Peyer's patch (tissue), 4 donors: Measurements from ENCODE around the gene ECE2. TPM values are rescaled to one million over a fixed set of nuclear protein-coding genes. Genes with fewer than 3 reads are reported as not detected.
A peak's percentile ranks its signal among the peaks of the same experiment; 100 is the strongest.
"Not testable (repeated sequence)": the region's sequence is repeated elsewhere in the genome, so short reads cannot be mapped to it uniquely, and the experiment has no call there.

Source experiments
- DNase-seq, 3 donors: peaks; one replicate each; pipeline ENCODE4 v3.0.0-alpha.2; 2017 to 2019
- H3K27ac ChIP-seq, 4 donors: fragments of 200-600 bp; sonication (generic); one replicate each; pipeline ENCODE4 v1.5.1; 2016 to 2019
- H3K27me3 ChIP-seq, 2 donors: fragments of 200-600 bp; sonication (generic); one replicate each; pipeline ENCODE4 v1.5.1; 2019
- H3K36me3 ChIP-seq, 3 donors: fragments of 200-600 bp; sonication (generic); one replicate each; pipeline ENCODE4 v1.5.1; 2016 to 2019
- H3K4me1 ChIP-seq, 4 donors: fragments of 200-600 bp; sonication (generic); one replicate each; pipeline ENCODE4 v1.5.1; 2016 to 2019
- H3K4me3 ChIP-seq, 4 donors: fragments of 200-600 bp; sonication (generic); 1 replicate in 3 of 4; 2 replicates in 1 of 4; pipeline ENCODE4 v1.5.1; 2016 to 2019; ENCODE audit warnings: mild to moderate bottlenecking in 1 of 4
- H3K9me3 ChIP-seq, 4 donors: fragments of 200-600 bp; sonication (generic); one replicate each; pipeline ENCODE4 v1.5.1; 2016 to 2019; ENCODE audit warnings: mild to moderate bottlenecking in 1 of 4
- CTCF ChIP-seq, 6 experiments: fragments of 450-650 bp in 4 of 6; fragments of 200-600 bp in 2 of 6; sonication (generic) in 1 of 6; IDR thresholded peaks; one replicate each; pipeline ENCODE4 v1.5.1; 2017 to 2019; ENCODE audit warnings: antibody characterized with exemption in 6 of 6, mild to moderate bottlenecking in 3 of 6, moderate library complexity in 1 of 6
- POLR2A ChIP-seq, 2 donors: fragments of 450-650 bp; IDR thresholded peaks; one replicate each; pipeline ENCODE4 v1.5.1; 2017; ENCODE audit warnings: antibody characterized with exemption in 2 of 2, mild to moderate bottlenecking in 2 of 2, moderate library complexity in 2 of 2
- total RNA-seq, 4 donors: library from RNA; depleted of rRNA; stranded (reverse); fragments of >200 nt; gene quantifications; one replicate each; pipeline ENCODE4 v1.1.0, GENCODE V29; 2016

ECE2 gene
- total RNA-seq, 4 donors from 2014 or later, result not detected

- H3K4me1 ChIP-seq, result peaks cover 0 to 30% (median 14%) of the 10 kb centered on the region in 4 donors
- H3K36me3 ChIP-seq, result no peaks in the 10 kb centered on the region
- no peak overlapping the region for H3K27ac ChIP-seq
- H3K4me3 ChIP-seq, result peak overlapping the region; percentile 30 to 59 (median 56)
- TF ChIP-seq POLR2A (IDR thresholded peaks at IDR 0.05), result no peak
- no peak for TF ChIP-seq CTCF (IDR thresholded peaks at IDR 0.05)
- H3K9me3 ChIP-seq, result no peaks in the 10 kb centered on the region
- peaks cover 3 to 36% of the 10 kb centered on the region in 2 donors for H3K27me3 ChIP-seq
- no peak for DNase-seq
Measured at GRCh38 chr3:184261854-184262763, 13.7 kb upstream of the ECE2 start.

- TF ChIP-seq CTCF (IDR thresholded peaks at IDR 0.05), result no peak
- TF ChIP-seq POLR2A (IDR thresholded peaks at IDR 0.05), result no peak
- peaks cover 3 to 36% of the 10 kb centered on the region in 2 donors for H3K27me3 ChIP-seq
- no peaks in the 10 kb centered on the region for H3K9me3 ChIP-seq
- H3K36me3 ChIP-seq, result no peaks in the 10 kb centered on the region
- DNase-seq, result no peak
- no peak overlapping the region for H3K4me3 ChIP-seq
- peaks cover 0 to 30% (median 14%) of the 10 kb centered on the region in 4 donors for H3K4me1 ChIP-seq
- no peak overlapping the region for H3K27ac ChIP-seq
Measured at GRCh38 chr3:184262764-184263179, 13.1 kb upstream of the ECE2 start.

GRCh38 chr3:184267249-184267648 is 8.6 kb upstream of the ECE2 start:
- H3K27me3 ChIP-seq, result peaks cover 0 to 11% of the 10 kb centered on the region in 2 donors
- H3K27ac ChIP-seq, H3K4me1 ChIP-seq, H3K4me3 ChIP-seq, DNase-seq, H3K36me3 ChIP-seq, H3K9me3 ChIP-seq: not testable (repeated sequence)

GRCh38 chr3:184272269-184272668 is 3.6 kb upstream of the ECE2 start:
- Histone ChIP-seq H3K27ac (no peak overlapping the region), H3K9me3 (no peaks in the 10 kb centered on the region), H3K4me3 (no peak overlapping the region), H3K36me3 (no peaks in the 10 kb centered on the region), H3K27me3 (peaks cover 0 to 14% of the 10 kb centered on the region in 2 donors), H3K4me1 (no peaks in the 10 kb centered on the region)
- no peak for DNase-seq
- TF ChIP-seq CTCF (IDR thresholded peaks at IDR 0.05) (no peak), POLR2A (IDR thresholded peaks at IDR 0.05) (no peak)

GRCh38 chr3:184275381-184275701 is 481 bp upstream of the ECE2 start:
- H3K27ac ChIP-seq, result no peak overlapping the region
- H3K4me1 ChIP-seq, result no peaks in the 10 kb centered on the region
- no peak overlapping the region for H3K4me3 ChIP-seq
- no peak for DNase-seq
- H3K27me3 ChIP-seq, result peaks cover 0 to 14% of the 10 kb centered on the region in 2 donors
- TF ChIP-seq CTCF (IDR thresholded peaks at IDR 0.05) (no peak), POLR2A (IDR thresholded peaks at IDR 0.05) (no peak)
- no peaks in the 10 kb centered on the region for H3K9me3 ChIP-seq
- no peaks in the 10 kb centered on the region for H3K36me3 ChIP-seq

GRCh38 chr3:184277366-184277765 is 1.5 kb downstream of the ECE2 start:
- TF ChIP-seq POLR2A (IDR thresholded peaks at IDR 0.05) (no peak), CTCF (IDR thresholded peaks at IDR 0.05) (no peak)
- no peaks in the 10 kb centered on the region for H3K9me3 ChIP-seq
- H3K4me3 ChIP-seq, result no peak overlapping the region
- no peaks in the 10 kb centered on the region for H3K4me1 ChIP-seq
- H3K36me3 ChIP-seq, result no peaks in the 10 kb centered on the region
- peaks cover 0 to 14% of the 10 kb centered on the region in 2 donors for H3K27me3 ChIP-seq
- no peak for DNase-seq
- H3K27ac ChIP-seq, result no peak overlapping the region
